SK-N-MC (cell line): ENCODE measurements around the gene ZNF512B.
A peak's percentile ranks its signal among the peaks of the same experiment; 100 is the strongest.

Experiments used
- EZH2 ChIP-seq: fragments of 200-600 bp; sonication (generic); IDR thresholded peaks from one replicate; pipeline ENCODE4 v1.6.1; 2017; ENCODE audit warnings: antibody characterized with exemption
- POLR2AphosphoS5 ChIP-seq: IDR thresholded peaks from 2 replicates; pipeline ENCODE4 v1.6.1; 2012; ENCODE audit warnings: mild to moderate bottlenecking, low read depth, low read length, borderline replicate concordance

DNA sequence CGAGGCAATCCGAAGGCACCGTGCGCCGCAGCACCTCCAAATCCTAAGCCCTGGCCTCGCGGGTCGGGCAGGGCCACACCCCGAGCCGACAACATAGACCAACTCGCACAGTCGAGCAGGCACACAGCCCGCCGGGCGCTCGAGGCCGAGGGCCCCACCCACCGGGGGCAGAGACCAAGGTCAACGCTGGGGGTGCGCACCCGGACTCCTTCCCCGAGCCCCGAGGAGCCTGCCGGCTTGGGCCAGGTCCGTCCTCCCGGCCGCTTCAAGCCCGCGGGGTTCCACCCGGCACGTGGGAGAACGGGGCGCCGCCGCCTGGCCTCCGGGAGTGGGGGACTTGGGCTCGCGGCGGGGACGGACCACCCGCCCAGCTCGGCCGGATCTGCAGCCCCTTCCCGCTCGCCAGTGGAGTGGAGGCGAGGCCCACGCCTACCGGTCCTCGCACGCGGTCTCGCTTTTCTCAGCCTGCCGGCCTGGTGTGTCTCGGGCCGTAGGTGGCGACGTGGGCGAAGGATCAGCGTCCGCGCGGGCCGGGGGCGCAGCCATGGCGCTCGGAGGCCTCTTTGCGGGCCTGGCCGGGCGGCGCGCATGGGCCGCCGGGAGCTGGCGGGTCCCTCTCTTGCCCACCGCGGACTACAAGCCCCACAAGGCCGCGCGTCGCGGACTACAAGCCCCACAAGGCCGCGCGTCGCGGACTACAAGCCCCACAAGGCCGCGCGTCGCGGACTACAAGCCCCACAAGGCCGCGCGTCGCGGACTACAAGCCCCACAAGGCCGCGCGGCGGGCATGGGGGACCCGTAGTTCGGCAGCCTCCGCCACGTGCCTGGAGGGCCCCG, 13.7 kb downstream of the ZNF512B start, which contains the start of gene UCKL1:
- TF ChIP-seq POLR2AphosphoS5 = peak; percentile 75
- TF ChIP-seq EZH2 = no peak
